HG02885 (cell line): ENCODE results near the gene CRTC2.
"Not testable (repeated sequence)": the region's sequence is repeated elsewhere in the genome, so short reads cannot be mapped to it uniquely, and the experiment has no call there.

Experiments used
- ATAC-seq: cut with Tn5 transposase; IDR thresholded peaks from one replicate; pipeline ENCODE4 v1.9.1; 2021; ENCODE audit warnings: mild to moderate bottlenecking; ENCODE audit not compliant: unreplicated experiment, poor library complexity

Gene CRTC2

GRCh38 chr1:153958111-153958960 lies at the start of gene CRTC2:
Gene CRTC2 (minus strand): TSS chr1:153958612. CDS start chr1:153958497, 115 bp downstream.
- ATAC-seq: peak; percentile 82

GRCh38 chr1:154006136-154006535 lies 47.7 kb upstream of the CRTC2 start:
- no peak for ATAC-seq

- no peak for ATAC-seq
These were observed 42.0 kb upstream of the CRTC2 start for GRCh38 chr1:154000420-154000819.

- ATAC-seq: not testable (repeated sequence)
These were observed 38.5 kb upstream of the CRTC2 start for GRCh38 chr1:153996882-153997281.

GRCh38 chr1:153995640-153996039 lies 37.2 kb upstream of the CRTC2 start:
- no peak for ATAC-seq

GRCh38 chr1:153995202-153995601 lies 36.8 kb upstream of the CRTC2 start:
- ATAC-seq: no peak

GRCh38 chr1:153991806-153992205 lies 33.4 kb upstream of the CRTC2 start:
- ATAC-seq: no peak

GRCh38 chr1:153991151-153991630 lies 32.8 kb upstream of the CRTC2 start:
- ATAC-seq: no peak

- ATAC-seq: peak; percentile 80
These were observed 32.2 kb upstream of the CRTC2 start, which contains the start of gene RPS27 for GRCh38 chr1:153990468-153991150. Gene RPS27 (plus strand): TSS chr1:153990762. CDS start chr1:153990797, 35 bp downstream.

GRCh38 chr1:153987621-153988020 lies 29.2 kb upstream of the CRTC2 start:
- ATAC-seq: no peak

- no peak for ATAC-seq
These were observed 27.7 kb upstream of the CRTC2 start, which contains the start of gene RAB13 for GRCh38 chr1:153985941-153986761. Gene RAB13 (minus strand): TSS chr1:153986339. CDS start chr1:153986236, 103 bp downstream.

GRCh38 chr1:153985341-153985912 lies 27.0 kb upstream of the CRTC2 start:
- no peak for ATAC-seq

GRCh38 chr1:153984123-153984894 lies 25.9 kb upstream of the CRTC2 start:
- no peak for ATAC-seq

GRCh38 chr1:153981735-153982134 lies 23.3 kb upstream of the CRTC2 start:
- ATAC-seq: not testable (repeated sequence)

GRCh38 chr1:153979091-153979490 lies 20.7 kb upstream of the CRTC2 start:
- ATAC-seq: not testable (repeated sequence)

- ATAC-seq: no peak
These were observed 20.0 kb upstream of the CRTC2 start for GRCh38 chr1:153978274-153978909.

GRCh38 chr1:153977250-153978240 lies 19.1 kb upstream of the CRTC2 start, which contains the start of gene JTB:
Gene JTB (minus strand): TSS chr1:153977674. CDS start chr1:153977252, 422 bp downstream.
- peak; percentile 85 for ATAC-seq
